Measurements from ENCODE around the gene XRRA1.
"Not testable (repeated sequence)": the region's sequence is repeated elsewhere in the genome, so short reads cannot be mapped to it uniquely, and the experiment has no call there.

XRRA1 gene

GRCh38 chr11:74825596-74825995 is 123.3 kb downstream of the XRRA1 start:
- DNase-seq (ENCODE audit: low read depth) = not testable (repeated sequence)

DNA sequence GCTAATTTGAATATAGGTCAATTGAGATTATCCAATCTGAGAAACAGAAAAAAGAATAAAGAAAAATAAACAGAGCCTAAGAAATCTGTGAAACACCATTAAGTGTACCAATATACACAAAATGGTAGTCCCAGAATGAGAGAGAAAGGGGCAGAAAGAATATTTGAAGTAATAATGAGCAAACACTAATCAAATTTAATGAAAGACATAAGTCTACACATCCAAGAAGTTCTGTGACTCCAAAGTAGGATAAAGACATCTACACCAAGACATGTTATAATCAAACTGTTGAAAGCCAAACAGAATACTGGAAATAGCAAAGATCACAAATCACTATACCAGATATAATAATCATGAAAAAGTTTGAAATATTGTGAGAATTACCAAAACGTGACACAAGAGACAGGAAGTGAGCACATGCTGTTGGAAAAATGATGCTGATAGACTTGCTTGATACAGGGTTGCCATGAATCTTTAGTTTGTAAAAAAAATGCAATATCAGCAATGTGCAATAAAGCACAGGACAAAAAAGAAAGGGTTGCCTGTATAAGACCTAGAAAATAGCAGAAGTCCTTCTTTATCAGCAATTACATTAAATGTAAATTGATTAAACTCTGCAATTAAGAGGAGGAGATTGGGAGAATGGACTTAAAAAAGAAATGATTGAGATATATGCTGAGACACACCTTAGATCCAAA is 124.5 kb downstream of the XRRA1 start:
- DNase-seq (ENCODE audit: low read depth) = no peak

- no peak for DNase-seq (ENCODE audit: low read depth)
Observed at GRCh38 chr11:74822170-74822569, 126.7 kb downstream of the XRRA1 start.

- no peak for DNase-seq (ENCODE audit: low read depth)
Observed at GRCh38 chr11:74820763-74821162, 128.1 kb downstream of the XRRA1 start.

- DNase-seq (ENCODE audit: low read depth) = no peak
Observed at GRCh38 chr11:74819400-74819799, 129.5 kb downstream of the XRRA1 start.

- DNase-seq (ENCODE audit: low read depth) = no peak
Observed at GRCh38 chr11:74818283-74818946, 130.5 kb downstream of the XRRA1 start.

- DNase-seq (ENCODE audit: low read depth) = no peak
Observed at GRCh38 chr11:74816664-74817063, 132.2 kb downstream of the XRRA1 start.

GRCh38 chr11:74815966-74816365 is 132.9 kb downstream of the XRRA1 start:
- no peak for DNase-seq (ENCODE audit: low read depth)

DNA sequence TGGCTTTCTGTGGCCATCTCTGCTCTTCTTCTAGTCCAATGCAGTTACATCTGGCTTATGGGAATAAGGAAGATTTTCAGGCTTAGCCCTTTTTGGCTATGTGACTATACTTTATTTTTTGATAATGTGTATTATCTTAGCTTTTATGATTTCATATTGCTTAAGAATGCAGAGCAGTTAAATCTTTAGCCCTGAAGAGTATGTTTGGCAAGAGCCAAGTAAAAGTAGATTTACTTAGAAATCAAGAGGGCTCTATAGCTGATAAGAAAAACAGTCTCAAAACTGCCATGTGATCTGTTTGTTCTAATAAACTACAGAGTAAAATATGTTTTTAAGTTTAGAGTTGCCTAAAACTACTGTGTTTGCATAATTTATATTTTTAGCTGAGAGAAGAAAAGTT is 139.1 kb downstream of the XRRA1 start:
- DNase-seq (ENCODE audit: low read depth) = no peak

- no peak for DNase-seq (ENCODE audit: low read depth)
Observed at GRCh38 chr11:74806267-74806666, 142.6 kb downstream of the XRRA1 start.

- no peak for DNase-seq (ENCODE audit: low read depth)
Observed at GRCh38 chr11:74791333-74792100, 157.4 kb downstream of the XRRA1 start.
